Tibial nerve (tissue), 4 donors: ENCODE measurements around the gene TIE1. TPM values are rescaled to one million over a fixed set of nuclear protein-coding genes. Genes with fewer than 3 reads are reported as not detected.

Experiments
- DNase-seq, 2 donors: peaks; one replicate each; pipeline ENCODE4 v3.0.0-alpha.2; 2019; ENCODE audit warnings: low spot score in 2 of 2
- H3K27ac ChIP-seq, 4 donors: fragments of 200-600 bp; sonication (generic) in 3 of 4; one replicate each; pipeline ENCODE4 v1.5.1; 2017 to 2019; ENCODE audit warnings: mild to moderate bottlenecking in 1 of 4
- H3K27me3 ChIP-seq, 2 donors: fragments of 200-600 bp; sonication (generic) in 1 of 2; one replicate each; pipeline versions ENCODE4 v1.5.1 to v1.6.0; 2017 to 2019
- H3K36me3 ChIP-seq, 3 donors: fragments of 200-600 bp; sonication (generic); one replicate each; pipeline ENCODE4 v1.5.1; 2018 to 2019
- H3K4me1 ChIP-seq, 4 donors: fragments of 200-600 bp; sonication (generic) in 3 of 4; one replicate each; pipeline ENCODE4 v1.5.1; 2017 to 2019
- H3K4me3 ChIP-seq, 4 donors: fragments of 200-600 bp; sonication (generic) in 3 of 4; one replicate each; pipeline ENCODE4 v1.5.1; 2017 to 2019; ENCODE audit warnings: mild to moderate bottlenecking in 1 of 4, moderate library complexity in 1 of 4
- H3K9me3 ChIP-seq, 4 donors: fragments of 200-600 bp; sonication (generic) in 3 of 4; one replicate each; pipeline ENCODE4 v1.5.1; 2017 to 2019
- EP300 ChIP-seq, 2 donors: sonication (generic); formaldehyde crosslinking; IDR thresholded peaks; one replicate each; pipeline ENCODE4 v1.6.1; 2017; ENCODE audit warnings: antibody characterized with exemption in 2 of 2, mild to moderate bottlenecking in 1 of 2
- POLR2A ChIP-seq, 2 donors: fragments of 450-650 bp; IDR thresholded peaks; one replicate each; pipeline ENCODE4 v1.6.1; 2017; ENCODE audit warnings: antibody characterized with exemption in 2 of 2, mild to moderate bottlenecking in 2 of 2, moderate library complexity in 2 of 2
- WGBS, 2 donors: methylation state at CpG; one replicate each; pipeline ENCODE4 v1.1.5; 2018; 5-methylcytosine and 5-hydroxymethylcytosine counted together
- total RNA-seq, 4 donors: library from RNA; depleted of rRNA; stranded (reverse); fragments of >200 nt; gene quantifications; one replicate each; pipeline ENCODE4 v1.1.0, GENCODE V29; 2016
- TF ChIP-seq, protein P1 (sequence below), 5 experiments: fragments of 200-600 bp in 3 of 5; fragments of 450-650 bp in 2 of 5; sonication (generic) in 3 of 5; IDR thresholded peaks; one replicate each; pipeline ENCODE4 v1.5.1; 2016 to 2019; ENCODE audit warnings: antibody characterized with exemption in 5 of 5, mild to moderate bottlenecking in 3 of 5, moderate library complexity in 2 of 5

The TIE1 gene
- total RNA-seq, 4 donors from 2014 or later, result 37.5 to 95.9 (median 68.1) TPM

DNA sequence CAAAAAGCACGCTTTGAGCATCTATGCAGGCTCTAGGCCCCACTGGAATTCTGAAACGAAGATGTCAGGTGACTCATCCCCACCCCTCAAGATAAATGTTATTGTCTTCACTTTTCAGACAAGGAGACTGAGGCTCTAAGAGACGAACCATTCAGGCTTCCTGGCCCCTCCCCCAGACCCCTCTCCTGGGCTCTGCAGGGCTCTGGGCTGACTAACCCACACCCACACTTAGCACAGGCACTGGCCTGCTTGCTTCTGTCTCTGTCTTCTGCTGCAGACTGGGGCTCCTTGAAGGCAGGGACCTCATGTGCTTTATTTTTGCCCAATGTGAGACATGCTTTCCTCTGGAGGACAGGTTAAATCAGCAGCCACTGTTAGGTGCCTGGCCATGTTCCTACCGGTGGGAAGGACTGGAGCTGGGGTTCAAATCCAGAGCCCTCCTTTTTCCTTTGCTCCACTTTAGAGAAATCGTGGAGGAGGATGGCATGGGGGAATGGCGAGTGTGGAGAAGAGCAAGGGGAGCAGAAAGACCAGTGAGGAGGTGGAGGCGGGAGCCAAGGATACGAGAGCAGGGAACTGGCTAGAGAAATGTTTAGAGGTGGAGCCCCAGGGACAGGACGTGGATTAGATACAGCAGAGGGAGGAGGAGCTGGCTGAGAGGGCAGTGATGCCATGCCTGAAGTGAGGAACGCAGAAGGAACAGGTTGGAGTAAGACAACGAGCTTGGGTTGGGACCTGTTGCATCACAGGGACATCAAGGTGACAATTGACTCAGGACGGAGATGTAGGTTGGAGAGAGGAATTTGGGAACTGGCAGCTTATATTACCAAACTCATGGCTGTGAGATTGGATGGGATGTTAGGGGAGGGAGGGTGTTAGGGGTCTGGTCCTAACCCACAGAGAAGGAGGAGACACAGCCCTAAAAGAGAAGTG lies 29.3 kb upstream of the TIE1 start:
- Histone ChIP-seq H3K9me3 (no peaks in the 10 kb centered on the region), H3K36me3 (no peaks in the 10 kb centered on the region), H3K4me1 (peaks cover 0 to 17% (median 7%) of the 10 kb centered on the region in 4 donors), H3K4me3 (no peak overlapping the region), H3K27me3 (peaks cover 0 to 20% of the 10 kb centered on the region in 2 donors), H3K27ac (no peak overlapping the region)
- DNase-seq, result no peak
- 70% methylated on average over 12 of the region's 12 CpGs for WGBS, 2 donors
- TF ChIP-seq POLR2A (IDR thresholded peaks at IDR 0.05), result no peak

DNA sequence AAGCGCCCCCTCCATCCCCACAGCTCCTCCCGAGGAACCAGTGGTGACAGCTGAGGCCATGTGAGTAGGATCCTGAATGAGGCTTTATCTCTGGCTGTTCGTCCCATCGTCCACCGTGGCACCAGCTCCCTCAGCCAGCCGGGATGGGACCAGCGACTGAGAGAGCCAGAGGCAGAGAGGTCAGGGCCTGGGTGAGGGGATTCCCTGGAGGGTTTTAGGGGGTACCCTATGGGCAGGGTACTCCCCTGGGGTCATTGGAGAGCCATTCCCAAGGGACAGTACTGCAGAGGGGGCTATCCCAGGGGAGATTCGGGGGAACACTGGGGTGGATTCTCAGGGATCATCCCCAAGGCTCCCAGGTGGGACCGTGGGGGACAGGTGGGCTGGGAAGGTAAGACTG lies 28.6 kb upstream of the TIE1 start:
- Histone ChIP-seq H3K9me3 (no peaks in the 10 kb centered on the region), H3K4me1 (peaks cover 0 to 17% (median 7%) of the 10 kb centered on the region in 4 donors), H3K4me3 (no peak overlapping the region), H3K27me3 (peaks cover 0 to 20% of the 10 kb centered on the region in 2 donors), H3K27ac (no peak overlapping the region), H3K36me3 (no peaks in the 10 kb centered on the region)
- no peak for DNase-seq
- no peak for TF ChIP-seq EP300 (IDR thresholded peaks at IDR 0.05)
- TF ChIP-seq POLR2A (IDR thresholded peaks at IDR 0.05), result no peak
- 46 to 52% methylated on average over 9 of the region's 9 CpGs for WGBS, 2 donors

- Histone ChIP-seq H3K9me3 (no peaks in the 10 kb centered on the region), H3K27ac (no peak overlapping the region), H3K36me3 (no peaks in the 10 kb centered on the region), H3K4me3 (no peak overlapping the region), H3K4me1 (peaks cover 0 to 17% (median 7%) of the 10 kb centered on the region in 4 donors), H3K27me3 (peaks cover 0 to 20% of the 10 kb centered on the region in 2 donors)
- TF ChIP-seq, protein P1, sequence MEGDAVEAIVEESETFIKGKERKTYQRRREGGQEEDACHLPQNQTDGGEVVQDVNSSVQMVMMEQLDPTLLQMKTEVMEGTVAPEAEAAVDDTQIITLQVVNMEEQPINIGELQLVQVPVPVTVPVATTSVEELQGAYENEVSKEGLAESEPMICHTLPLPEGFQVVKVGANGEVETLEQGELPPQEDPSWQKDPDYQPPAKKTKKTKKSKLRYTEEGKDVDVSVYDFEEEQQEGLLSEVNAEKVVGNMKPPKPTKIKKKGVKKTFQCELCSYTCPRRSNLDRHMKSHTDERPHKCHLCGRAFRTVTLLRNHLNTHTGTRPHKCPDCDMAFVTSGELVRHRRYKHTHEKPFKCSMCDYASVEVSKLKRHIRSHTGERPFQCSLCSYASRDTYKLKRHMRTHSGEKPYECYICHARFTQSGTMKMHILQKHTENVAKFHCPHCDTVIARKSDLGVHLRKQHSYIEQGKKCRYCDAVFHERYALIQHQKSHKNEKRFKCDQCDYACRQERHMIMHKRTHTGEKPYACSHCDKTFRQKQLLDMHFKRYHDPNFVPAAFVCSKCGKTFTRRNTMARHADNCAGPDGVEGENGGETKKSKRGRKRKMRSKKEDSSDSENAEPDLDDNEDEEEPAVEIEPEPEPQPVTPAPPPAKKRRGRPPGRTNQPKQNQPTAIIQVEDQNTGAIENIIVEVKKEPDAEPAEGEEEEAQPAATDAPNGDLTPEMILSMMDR (IDR thresholded peaks at IDR 0.05), result no peak
- TF ChIP-seq EP300 (IDR thresholded peaks at IDR 0.05) (no peak), POLR2A (IDR thresholded peaks at IDR 0.05) (no peak)
- 95% methylated on average over 25 to 34 of the region's 46 CpGs for WGBS, 2 donors
- no peak for DNase-seq
Measured at GRCh38 chr1:43272576-43273571, 27.9 kb upstream of the TIE1 start.

- no peaks in the 10 kb centered on the region for H3K9me3 ChIP-seq
- peaks cover 0 to 17% (median 7%) of the 10 kb centered on the region in 4 donors for H3K4me1 ChIP-seq
- H3K4me3 ChIP-seq, result no peak overlapping the region
- no peak overlapping the region for H3K27ac ChIP-seq
- no peak for DNase-seq
- 92% methylated on average over 7 of the region's 7 CpGs for WGBS, 2 donors
- H3K36me3 ChIP-seq, result no peaks in the 10 kb centered on the region
- TF ChIP-seq, protein P1 (IDR thresholded peaks at IDR 0.05), result no peak
- TF ChIP-seq POLR2A (IDR thresholded peaks at IDR 0.05) (no peak), EP300 (IDR thresholded peaks at IDR 0.05) (no peak)
- H3K27me3 ChIP-seq, result peaks cover 0 to 20% of the 10 kb centered on the region in 2 donors
Measured at GRCh38 chr1:43273708-43274107, 27.1 kb upstream of the TIE1 start.

- peaks cover 0 to 17% (median 7%) of the 10 kb centered on the region in 4 donors for H3K4me1 ChIP-seq
- no peak for TF ChIP-seq POLR2A (IDR thresholded peaks at IDR 0.05)
- no peak for TF ChIP-seq EP300 (IDR thresholded peaks at IDR 0.05)
- TF ChIP-seq, protein P1 (IDR thresholded peaks at IDR 0.05), result no peak
- peaks cover 0 to 20% of the 10 kb centered on the region in 2 donors for H3K27me3 ChIP-seq
- H3K9me3 ChIP-seq, result no peaks in the 10 kb centered on the region
- H3K4me3 ChIP-seq, result no peak overlapping the region
- H3K27ac ChIP-seq, result no peak overlapping the region
- DNase-seq, result no peak
- H3K36me3 ChIP-seq, result no peaks in the 10 kb centered on the region
- WGBS, 2 donors, result 58 to 59% methylated on average over 11 of the region's 11 CpGs
Measured at GRCh38 chr1:43274125-43274803, 26.5 kb upstream of the TIE1 start.
